DOHH2 (cell line): Measurements from ENCODE around the gene PARP3.

Experiments used
- H3F3A ChIP-seq: fragments of 200-600 bp; sonication (generic), shearing (Covaris generic); 2 replicates; pipeline ENCODE4 v1.6.0; 2016; ENCODE audit warnings: antibody characterized with exemption, mild to moderate bottlenecking; ENCODE audit not compliant: control insufficient read depth, insufficient read depth
- H3K27ac ChIP-seq: fragments of 200-600 bp; sonication (generic); 2 replicates; pipeline ENCODE4 v1.5.1; 2014; ENCODE audit warnings: low read depth, mild to moderate bottlenecking, low read length, moderate library complexity
- H3K27me3 ChIP-seq: fragments of 200-600 bp; sonication (generic); 2 replicates; pipeline ENCODE4 v1.6.1; 2014; ENCODE audit warnings: mild to moderate bottlenecking, low read length, mixed read lengths; ENCODE audit not compliant: control insufficient read depth
- H3K36me3 ChIP-seq: fragments of 200-600 bp; sonication (generic); 2 replicates; pipeline ENCODE4 v1.6.1; 2014; ENCODE audit warnings: mild to moderate bottlenecking, low read length, moderate library complexity, mixed read lengths; ENCODE audit not compliant: control insufficient read depth
- H3K4me1 ChIP-seq: fragments of 200-600 bp; sonication (generic); 2 replicates; pipeline ENCODE4 v1.6.1; 2014; ENCODE audit warnings: mild to moderate bottlenecking, low read length, mixed read lengths; ENCODE audit not compliant: control insufficient read depth
- H3K4me2 ChIP-seq: fragments of 200-600 bp; sonication (generic); 2 replicates; pipeline ENCODE4 v1.6.0; 2014; ENCODE audit warnings: mild to moderate bottlenecking, low read length, moderate library complexity
- H3K4me3 ChIP-seq: fragments of 200-600 bp; sonication (generic); 2 replicates; pipeline ENCODE4 v1.5.1; 2014; ENCODE audit warnings: mild to moderate bottlenecking, low read length, mixed read lengths
- H3K79me2 ChIP-seq: fragments of 200-600 bp; sonication (generic); 2 replicates; pipeline ENCODE4 v1.6.1; 2014; ENCODE audit warnings: mild to moderate bottlenecking, low read length, mixed read lengths; ENCODE audit not compliant: control insufficient read depth
- H3K9me2 ChIP-seq: fragments of 200-600 bp; sonication (generic); replicated peaks from 2 replicates; pipeline ENCODE4 v1.6.1; 2014; ENCODE audit warnings: mild to moderate bottlenecking, low read length, mixed read lengths; ENCODE audit not compliant: control insufficient read depth
- H3K9me3 ChIP-seq: fragments of 200-600 bp; sonication (generic); 2 replicates; pipeline ENCODE4 v1.6.1; 2014; ENCODE audit warnings: antibody characterized with exemption, low read length, mixed read lengths; ENCODE audit not compliant: control insufficient read depth, insufficient read depth
- H4K20me1 ChIP-seq: fragments of 200-600 bp; sonication (generic); 2 replicates; pipeline ENCODE4 v1.6.0; 2014; ENCODE audit warnings: low read depth, mild to moderate bottlenecking, antibody characterized with exemption, low read length, moderate library complexity; ENCODE audit not compliant: control insufficient read depth, insufficient read depth
- EZH2phosphoT487 ChIP-seq: fragments of 200-600 bp; sonication (generic); IDR thresholded peaks from 2 replicates; pipeline ENCODE4 v1.6.1; 2017; ENCODE audit warnings: borderline replicate concordance, mild to moderate bottlenecking, antibody characterized with exemption, low read length, moderate library complexity, mixed read lengths
- TF ChIP-seq, protein P1 (sequence below): fragments of 200-600 bp; sonication (generic); IDR thresholded peaks from one replicate; pipeline ENCODE4 v1.5.1; 2014; ENCODE audit warnings: antibody characterized with exemption, mild to moderate bottlenecking, low read depth, low read length; ENCODE audit not compliant: poor library complexity, severe bottlenecking

The PARP3 gene

DNA sequence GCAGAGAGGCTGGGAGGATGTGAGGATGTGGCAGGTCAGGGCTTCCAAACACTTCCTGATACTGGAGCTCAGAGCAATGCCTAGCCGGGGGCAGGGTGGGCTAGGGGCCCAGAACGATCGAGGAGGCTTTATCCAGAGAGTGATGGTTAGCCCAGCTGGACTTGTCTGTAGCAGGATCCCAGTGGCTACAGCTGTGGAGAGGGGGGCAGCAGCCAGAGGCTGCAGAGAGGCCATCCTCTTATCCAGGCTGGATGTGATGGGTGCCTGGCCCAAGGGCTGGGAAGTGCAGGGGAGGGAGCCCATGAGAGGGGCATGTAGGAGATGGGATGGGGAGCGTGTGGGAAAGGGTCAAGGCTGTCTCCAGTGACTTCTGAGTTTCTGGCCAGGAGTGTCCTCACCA is 4.6 kb downstream of the PARP3 start:
- H3K9me3 ChIP-seq: no peaks in the 10 kb centered on the region

DNA sequence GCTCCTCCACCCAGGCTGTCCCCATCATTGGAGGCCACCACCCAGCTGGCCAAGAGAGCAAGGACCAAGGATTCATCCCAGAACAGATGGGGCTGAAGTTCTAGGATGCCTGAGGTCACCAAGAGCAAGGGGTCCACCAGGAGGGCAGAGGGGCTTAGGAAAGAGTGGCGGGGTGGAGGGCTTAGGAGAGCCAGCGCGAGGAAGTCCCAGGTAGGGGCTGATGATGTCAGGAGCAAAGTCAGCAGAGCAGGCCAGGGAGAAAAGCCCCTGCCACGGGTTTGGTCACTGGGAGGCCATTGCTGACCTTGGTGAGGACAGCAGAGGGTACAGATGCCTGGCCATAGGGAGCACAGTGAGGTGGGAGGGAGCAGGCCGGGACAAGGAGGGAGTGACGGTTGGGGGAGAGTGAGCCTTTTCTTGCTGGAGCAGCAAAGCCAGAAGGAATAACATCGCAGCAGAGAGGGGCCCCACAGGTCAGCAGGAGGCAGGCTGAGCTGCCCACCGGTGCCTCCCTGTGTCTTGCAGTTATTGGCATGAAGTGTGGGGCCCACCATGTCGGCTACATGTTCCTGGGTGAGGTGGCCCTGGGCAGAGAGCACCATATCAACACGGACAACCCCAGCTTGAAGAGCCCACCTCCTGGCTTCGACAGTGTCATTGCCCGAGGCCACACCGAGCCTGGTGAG is 5.2 kb downstream of the PARP3 start:
- Histone ChIP-seq H4K20me1 (no peaks in the 10 kb centered on the region), H3K4me1 (peaks cover 8% of the 10 kb centered on the region), H3K27ac (no peak overlapping the region), H3K27me3 (no peaks in the 10 kb centered on the region), H3K9me2 (no peaks in the 10 kb centered on the region), H3K4me3 (no peak overlapping the region), H3K79me2 (peaks cover 2% of the 10 kb centered on the region; the same call in 1 of the 2 replicates), H3K36me3 (no peaks in the 10 kb centered on the region), H3K4me2 (no peak overlapping the region), H3F3A (no peaks in the 10 kb centered on the region), H3K9me3 (no peaks in the 10 kb centered on the region)
- TF ChIP-seq, protein P1, sequence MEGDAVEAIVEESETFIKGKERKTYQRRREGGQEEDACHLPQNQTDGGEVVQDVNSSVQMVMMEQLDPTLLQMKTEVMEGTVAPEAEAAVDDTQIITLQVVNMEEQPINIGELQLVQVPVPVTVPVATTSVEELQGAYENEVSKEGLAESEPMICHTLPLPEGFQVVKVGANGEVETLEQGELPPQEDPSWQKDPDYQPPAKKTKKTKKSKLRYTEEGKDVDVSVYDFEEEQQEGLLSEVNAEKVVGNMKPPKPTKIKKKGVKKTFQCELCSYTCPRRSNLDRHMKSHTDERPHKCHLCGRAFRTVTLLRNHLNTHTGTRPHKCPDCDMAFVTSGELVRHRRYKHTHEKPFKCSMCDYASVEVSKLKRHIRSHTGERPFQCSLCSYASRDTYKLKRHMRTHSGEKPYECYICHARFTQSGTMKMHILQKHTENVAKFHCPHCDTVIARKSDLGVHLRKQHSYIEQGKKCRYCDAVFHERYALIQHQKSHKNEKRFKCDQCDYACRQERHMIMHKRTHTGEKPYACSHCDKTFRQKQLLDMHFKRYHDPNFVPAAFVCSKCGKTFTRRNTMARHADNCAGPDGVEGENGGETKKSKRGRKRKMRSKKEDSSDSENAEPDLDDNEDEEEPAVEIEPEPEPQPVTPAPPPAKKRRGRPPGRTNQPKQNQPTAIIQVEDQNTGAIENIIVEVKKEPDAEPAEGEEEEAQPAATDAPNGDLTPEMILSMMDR: no peak
- no peak for TF ChIP-seq EZH2phosphoT487

More for the DNA sequence above, 4.6 kb downstream of the PARP3 start:
- Histone ChIP-seq H3K27ac (no peak overlapping the region), H3K4me1 (peaks cover 11% of the 10 kb centered on the region), H4K20me1 (no peaks in the 10 kb centered on the region), H3K36me3 (no peaks in the 10 kb centered on the region), H3K27me3 (no peaks in the 10 kb centered on the region), H3K9me2 (no peaks in the 10 kb centered on the region), H3F3A (no peaks in the 10 kb centered on the region), H3K79me2 (peaks cover 3% of the 10 kb centered on the region; the same call in 1 of the 2 replicates), H3K4me3 (no peak overlapping the region), H3K4me2 (no peak overlapping the region)
- TF ChIP-seq, protein P1: no peak
- TF ChIP-seq EZH2phosphoT487: no peak

DNA sequence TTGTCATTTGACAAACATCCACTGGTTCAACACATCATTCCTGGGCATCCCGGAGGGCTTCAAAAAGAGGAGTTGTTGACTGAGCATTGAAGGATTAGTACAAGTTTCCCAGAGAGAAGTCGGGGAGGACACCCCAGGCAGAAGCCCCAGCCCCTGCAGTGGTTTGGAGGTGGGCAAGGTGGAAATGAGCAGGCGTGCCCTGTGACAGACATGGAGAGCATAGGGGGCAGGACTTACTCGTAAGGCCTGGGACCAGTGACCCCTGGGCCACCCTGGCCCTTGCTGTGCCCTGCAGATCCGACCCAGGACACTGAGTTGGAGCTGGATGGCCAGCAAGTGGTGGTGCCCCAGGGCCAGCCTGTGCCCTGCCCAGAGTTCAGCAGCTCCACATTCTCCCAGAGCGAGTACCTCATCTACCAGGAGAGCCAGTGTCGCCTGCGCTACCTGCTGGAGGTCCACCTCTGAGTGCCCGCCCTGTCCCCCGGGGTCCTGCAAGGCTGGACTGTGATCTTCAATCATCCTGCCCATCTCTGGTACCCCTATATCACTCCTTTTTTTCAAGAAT is 5.9 kb downstream of the PARP3 start:
- Histone ChIP-seq H3K4me3 (no peak overlapping the region), H3K27me3 (no peaks in the 10 kb centered on the region), H3K4me2 (no peak overlapping the region), H3K4me1 (peaks cover under 1% of the 10 kb centered on the region), H3K27ac (no peak overlapping the region), H3K79me2 (no peaks in the 10 kb centered on the region), H3K9me3 (no peaks in the 10 kb centered on the region), H4K20me1 (no peaks in the 10 kb centered on the region), H3F3A (no peaks in the 10 kb centered on the region), H3K9me2 (no peaks in the 10 kb centered on the region), H3K36me3 (no peaks in the 10 kb centered on the region)
- TF ChIP-seq EZH2phosphoT487: no peak
- TF ChIP-seq, protein P1: no peak
